Breast epithelium (tissue), 3 donors: ENCODE measurements around the gene SLITRK3.

Experiments used
- POLR2A ChIP-seq: fragments of 450-650 bp; IDR thresholded peaks from one replicate; pipeline ENCODE4 v1.6.1; 2016; ENCODE audit warnings: antibody characterized with exemption, mild to moderate bottlenecking, moderate library complexity
- POLR2AphosphoS5 ChIP-seq, 3 donors: sonication (generic); formaldehyde crosslinking; IDR thresholded peaks; one replicate each; pipeline ENCODE4 v1.6.1; 2017; ENCODE audit warnings: antibody characterized with exemption in 3 of 3
- TF ChIP-seq, protein P1 (sequence below), 3 donors: fragments of 450-650 bp; IDR thresholded peaks; one replicate each; pipeline ENCODE4 v1.5.1; 2016 to 2017; ENCODE audit warnings: antibody characterized with exemption in 3 of 3, mild to moderate bottlenecking in 3 of 3, moderate library complexity in 3 of 3

DNA sequence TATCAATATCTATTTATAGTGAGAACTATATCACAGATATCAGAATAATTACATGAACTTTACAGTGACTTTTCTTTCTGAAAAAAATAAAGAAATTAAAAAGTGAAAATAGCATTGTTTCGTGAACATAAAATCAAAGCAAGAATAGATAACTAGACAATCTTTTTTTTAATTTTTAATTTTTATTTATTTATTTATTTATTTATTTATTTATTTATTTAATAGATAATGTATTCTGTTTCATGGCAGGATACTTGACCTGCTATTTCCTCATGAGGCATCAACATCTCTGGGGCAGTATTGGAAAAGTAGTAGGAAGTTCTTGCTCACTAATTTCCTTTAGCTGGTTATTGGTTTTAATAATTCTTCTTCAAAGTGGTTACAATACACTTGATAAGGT, 33.3 kb downstream of the SLITRK3 start:
- TF ChIP-seq, protein P1, sequence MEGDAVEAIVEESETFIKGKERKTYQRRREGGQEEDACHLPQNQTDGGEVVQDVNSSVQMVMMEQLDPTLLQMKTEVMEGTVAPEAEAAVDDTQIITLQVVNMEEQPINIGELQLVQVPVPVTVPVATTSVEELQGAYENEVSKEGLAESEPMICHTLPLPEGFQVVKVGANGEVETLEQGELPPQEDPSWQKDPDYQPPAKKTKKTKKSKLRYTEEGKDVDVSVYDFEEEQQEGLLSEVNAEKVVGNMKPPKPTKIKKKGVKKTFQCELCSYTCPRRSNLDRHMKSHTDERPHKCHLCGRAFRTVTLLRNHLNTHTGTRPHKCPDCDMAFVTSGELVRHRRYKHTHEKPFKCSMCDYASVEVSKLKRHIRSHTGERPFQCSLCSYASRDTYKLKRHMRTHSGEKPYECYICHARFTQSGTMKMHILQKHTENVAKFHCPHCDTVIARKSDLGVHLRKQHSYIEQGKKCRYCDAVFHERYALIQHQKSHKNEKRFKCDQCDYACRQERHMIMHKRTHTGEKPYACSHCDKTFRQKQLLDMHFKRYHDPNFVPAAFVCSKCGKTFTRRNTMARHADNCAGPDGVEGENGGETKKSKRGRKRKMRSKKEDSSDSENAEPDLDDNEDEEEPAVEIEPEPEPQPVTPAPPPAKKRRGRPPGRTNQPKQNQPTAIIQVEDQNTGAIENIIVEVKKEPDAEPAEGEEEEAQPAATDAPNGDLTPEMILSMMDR (IDR thresholded peaks at IDR 0.05) = no peak
- TF ChIP-seq POLR2A (no peak), POLR2AphosphoS5 (IDR thresholded peaks at IDR 0.05) (no peak)
